Pancreas (tissue), 10 donors: Measurements from ENCODE around the gene FRMD4B. TPM values are rescaled to one million over a fixed set of nuclear protein-coding genes. Genes with fewer than 3 reads are reported as not detected.

Experiments
- ATAC-seq, 4 donors: fragments of 200-7000 bp; cut with Tn5 transposase; one replicate each; pipeline versions ENCODE4 v1.8.0 to v1.9.1; 2020; ENCODE audit warnings: mild to moderate bottlenecking in 4 of 4, moderate library complexity in 4 of 4
- DNase-seq, 6 donors: peaks; one replicate each; pipeline ENCODE4 v3.0.0-alpha.2; 2020
- FAIRE-seq: peaks from 2 replicates; lab custom pipeline; 2012; peaks lifted over from hg19 to GRCh38; lab: Jason Lieb, UNC
- H3K27ac ChIP-seq, 4 donors: fragments of 200-600 bp; sonication (generic); 1 replicate in 3 of 4; 2 replicates in 1 of 4; pipeline versions ENCODE4 v1.5.0 to v1.8.0; 2020
- H3K27me3 ChIP-seq, 4 donors: fragments of 200-600 bp; one replicate each; pipeline ENCODE4 v1.8.0; 2021
- H3K36me3 ChIP-seq, 3 donors: fragments of 200-600 bp; sonication (generic) in 1 of 3; one replicate each; pipeline versions ENCODE4 v1.5.0 to v1.8.0; 2020 to 2021
- H3K4me1 ChIP-seq, 3 donors: fragments of 200-600 bp; one replicate each; pipeline ENCODE4 v1.8.0; 2021
- H3K4me3 ChIP-seq, 4 donors: fragments of 200-600 bp; sonication (generic) in 2 of 4; one replicate each; pipeline versions ENCODE4 v1.5.0 to v1.8.0; 2020 to 2021
- H3K9me3 ChIP-seq, 4 donors: fragments of 200-600 bp; one replicate each; pipeline ENCODE4 v1.8.0; 2021
- WGBS, 2 donors: extraction: QIAGEN DNeasy Blood & Tissue Kit; methylation state at CpG; one replicate each; pipeline ENCODE4 v1.1.7; 2013; 5-methylcytosine and 5-hydroxymethylcytosine counted together
- intact Hi-C, 3 donors: fragments of 100-400 bp; cut with DNase I; formaldehyde crosslinking; loops; one replicate each; pipeline versions ENCODE4 v1.11.1 to v1.14.2; 2022
- polyA plus RNA-seq, 2 donors: library from polyadenylated mRNA; stranded (reverse); fragments of 200-250 nt; gene quantifications; one replicate each; pipeline ENCODE4 v1.2.3, GENCODE V29; 2013
- total RNA-seq, 6 donors: library from RNA; stranded (reverse); fragmentation: NEBNext Ultra II Directional in 4 of 6; extraction: Animal tissue kit (Norgen Biotek cat#: 25700) in 4 of 6; gene quantifications; one replicate each; pipeline versions ENCODE4 v1.2.1 to v1.2.4, GENCODE V29; 2021 to 2023
- TF ChIP-seq, protein P1 (sequence below), 4 donors: fragments of 200-600 bp; sonication (generic) in 3 of 4; IDR thresholded peaks; one replicate each; pipeline versions ENCODE4 v1.5.0 to v1.8.0; 2021; ENCODE audit warnings: antibody characterized with exemption in 4 of 4
- donor health status: healthy with polysubstance abuse.
- donor health status: DM: no; HTN: no; CAD: no; lungs with moderate emphysema.
- donor health status: DM: no; HTN: no; CAD: no.
- donor health status: control.
- donor health status: control.
- donor health status: Bipolar disorder and iron deficiency.
- donor health status: DM: yes; HTN: yes; CAD: no.
- donor health status: DM: no; HTN: no; CAD: no.
- donor health status: DM: no; HTN: no; CAD: no.
- donor health status: DM: yes; HTN: yes; CAD: no.

The FRMD4B gene
- total and polyA plus RNA-seq, 8 donors: 4.9 to 20.0 (median 7.3) TPM

DNA sequence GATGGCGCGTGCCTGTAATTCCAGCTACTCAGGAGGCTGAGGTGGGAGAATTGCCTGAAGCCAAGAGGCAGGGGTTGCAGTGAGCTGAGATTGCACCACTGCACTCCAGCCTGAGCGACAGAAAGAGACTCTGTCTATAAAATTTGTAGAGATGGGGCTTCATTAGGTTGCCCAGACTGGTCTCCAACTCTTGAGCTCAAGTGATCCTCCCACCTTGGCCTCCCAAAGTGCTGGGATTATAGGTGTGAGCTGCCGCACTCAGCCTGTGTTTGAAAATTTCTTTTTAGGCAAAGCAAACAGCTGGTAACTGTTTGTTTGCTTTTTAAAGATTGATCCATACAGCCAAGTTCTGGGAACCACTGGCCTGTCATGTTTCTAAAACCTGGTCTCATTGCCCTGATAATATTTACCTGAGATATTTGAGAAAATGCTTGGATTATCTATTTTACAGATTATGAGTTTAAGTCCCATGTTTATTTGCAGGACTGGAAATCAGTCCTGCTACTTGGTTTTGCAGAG lies 199.3 kb downstream of the FRMD4B start:
- Histone ChIP-seq H3K4me3 (no peak overlapping the region), H3K27me3 (no peaks in the 10 kb centered on the region), H3K4me1 (no peaks in the 10 kb centered on the region), H3K9me3 (no peaks in the 10 kb centered on the region), H3K27ac (no peak overlapping the region), H3K36me3 (peaks cover 0 to 23% (median 14%) of the 10 kb centered on the region in 3 donors)
- 88 to 89% methylated on average over 4 of the region's 4 CpGs for WGBS, 2 donors
- ATAC-seq (no peak), FAIRE-seq (no peak), DNase-seq (no peak)
- TF ChIP-seq, protein P1, sequence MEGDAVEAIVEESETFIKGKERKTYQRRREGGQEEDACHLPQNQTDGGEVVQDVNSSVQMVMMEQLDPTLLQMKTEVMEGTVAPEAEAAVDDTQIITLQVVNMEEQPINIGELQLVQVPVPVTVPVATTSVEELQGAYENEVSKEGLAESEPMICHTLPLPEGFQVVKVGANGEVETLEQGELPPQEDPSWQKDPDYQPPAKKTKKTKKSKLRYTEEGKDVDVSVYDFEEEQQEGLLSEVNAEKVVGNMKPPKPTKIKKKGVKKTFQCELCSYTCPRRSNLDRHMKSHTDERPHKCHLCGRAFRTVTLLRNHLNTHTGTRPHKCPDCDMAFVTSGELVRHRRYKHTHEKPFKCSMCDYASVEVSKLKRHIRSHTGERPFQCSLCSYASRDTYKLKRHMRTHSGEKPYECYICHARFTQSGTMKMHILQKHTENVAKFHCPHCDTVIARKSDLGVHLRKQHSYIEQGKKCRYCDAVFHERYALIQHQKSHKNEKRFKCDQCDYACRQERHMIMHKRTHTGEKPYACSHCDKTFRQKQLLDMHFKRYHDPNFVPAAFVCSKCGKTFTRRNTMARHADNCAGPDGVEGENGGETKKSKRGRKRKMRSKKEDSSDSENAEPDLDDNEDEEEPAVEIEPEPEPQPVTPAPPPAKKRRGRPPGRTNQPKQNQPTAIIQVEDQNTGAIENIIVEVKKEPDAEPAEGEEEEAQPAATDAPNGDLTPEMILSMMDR (IDR thresholded peaks at IDR 0.05): no peak
- intact Hi-C loops: no loop called here

GRCh38 chr3:69182588-69183316 lies 203.1 kb downstream of the FRMD4B start:
- Histone ChIP-seq H3K9me3 (no peaks in the 10 kb centered on the region), H3K36me3 (peaks cover 0 to 37% (median 17%) of the 10 kb centered on the region in 3 donors), H3K27ac (peak overlapping the region in 1 of 4 donors; percentile 15), H3K4me1 (peaks cover 0 to 11% (median 0%) of the 10 kb centered on the region in 3 donors), H3K27me3 (no peaks in the 10 kb centered on the region), H3K4me3 (no peak overlapping the region)
- 90 to 94% methylated on average over 8 of the region's 8 CpGs for WGBS, 2 donors
- FAIRE-seq (no peak), ATAC-seq (no peak), DNase-seq (no peak)
- TF ChIP-seq, protein P1 (IDR thresholded peaks at IDR 0.05): no peak
- intact Hi-C loops: no loop called here

DNA sequence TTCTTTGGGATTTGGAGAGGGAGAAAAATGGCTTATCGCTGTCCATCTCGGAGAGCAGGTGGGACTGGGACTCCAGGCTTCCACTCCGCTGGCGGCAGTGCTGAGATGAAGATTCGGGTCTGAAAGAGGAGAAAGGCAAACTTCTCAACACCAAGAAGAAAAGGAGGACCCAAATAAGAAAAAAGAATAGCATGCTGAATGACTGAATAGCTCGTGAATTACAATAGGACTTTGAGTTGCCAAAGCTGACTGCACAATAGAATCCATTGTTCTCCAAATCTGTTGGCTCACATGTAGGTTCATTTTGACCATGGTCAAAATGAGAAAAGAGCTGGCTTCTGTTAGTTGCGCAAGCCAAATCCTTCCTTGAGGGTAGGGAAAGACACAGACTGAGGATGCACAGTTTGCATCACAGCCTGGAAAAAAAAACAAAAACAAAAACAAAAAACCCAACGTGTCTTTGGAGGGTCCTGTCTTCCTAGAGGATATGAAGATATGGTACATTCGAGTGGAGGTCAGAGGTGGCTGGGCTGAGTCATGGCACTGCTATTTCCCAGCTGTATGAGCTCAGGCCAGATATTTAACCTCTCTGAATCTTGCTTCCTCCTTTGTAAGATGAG lies 204.2 kb downstream of the FRMD4B start:
- intact Hi-C loops: no loop called here
- TF ChIP-seq, protein P1 (IDR thresholded peaks at IDR 0.05): no peak
- Histone ChIP-seq H3K4me3 (no peak overlapping the region), H3K27ac (no peak overlapping the region), H3K9me3 (no peaks in the 10 kb centered on the region), H3K27me3 (no peaks in the 10 kb centered on the region), H3K4me1 (peaks cover 0 to 11% (median 0%) of the 10 kb centered on the region in 3 donors), H3K36me3 (peaks cover 0 to 31% (median 14%) of the 10 kb centered on the region in 3 donors)
- FAIRE-seq (no peak), DNase-seq (no peak), ATAC-seq (peak in 2 of 4 donors; percentile 21 to 41)
- WGBS, 2 donors: 72 to 73% methylated on average over 9 of the region's 9 CpGs

GRCh38 chr3:69180869-69181591 lies 204.9 kb downstream of the FRMD4B start:
- ATAC-seq (no peak), DNase-seq (no peak), FAIRE-seq (no peak)
- peaks cover 0 to 31% (median 8%) of the 10 kb centered on the region in 3 donors for H3K36me3 ChIP-seq
- H3K27ac ChIP-seq: no peak overlapping the region
- H3K4me1 ChIP-seq: peaks cover 0 to 11% (median 0%) of the 10 kb centered on the region in 3 donors
- intact Hi-C loops: no loop called here
- WGBS, 2 donors: 88 to 92% methylated on average over 23 of the region's 23 CpGs
- H3K27me3 ChIP-seq: no peaks in the 10 kb centered on the region
- H3K4me3 ChIP-seq: no peak overlapping the region
- TF ChIP-seq, protein P1 (IDR thresholded peaks at IDR 0.05): no peak
- no peaks in the 10 kb centered on the region for H3K9me3 ChIP-seq
